LNCAP (cell line): ENCODE results near the gene TMEM185B.

Experiments
- CTCF ChIP-seq: fragments of 450-650 bp; IDR thresholded peaks from 2 replicates; pipeline ENCODE4 v1.5.1; 2017; ENCODE audit warnings: mild to moderate bottlenecking

Gene TMEM185B

GRCh38 chr2:120246546-120247300, 23.5 kb upstream of the TMEM185B start:
- no peak for TF ChIP-seq CTCF

- TF ChIP-seq CTCF, result no peak
These were observed 22.5 kb upstream of the TMEM185B start for GRCh38 chr2:120245520-120246332.

- TF ChIP-seq CTCF, result no peak
These were observed 21.7 kb upstream of the TMEM185B start for GRCh38 chr2:120244656-120245519.

GRCh38 chr2:120243875-120244553, 20.8 kb upstream of the TMEM185B start:
- no peak for TF ChIP-seq CTCF

- TF ChIP-seq CTCF, result no peak
These were observed 20.0 kb upstream of the TMEM185B start for GRCh38 chr2:120243211-120243610.

- no peak for TF ChIP-seq CTCF
These were observed 18.5 kb upstream of the TMEM185B start for GRCh38 chr2:120241684-120242083.
